Measurements from ENCODE around the gene SIPA1L3. TPM values are rescaled to one million over a fixed set of nuclear protein-coding genes. Genes with fewer than 3 reads are reported as not detected.

SIPA1L3 gene
- total and polyA plus RNA-seq, 10 of the 15 experiments (the other 5 are each of a cell fraction or from before 2014, with no cell fraction given), result 0.24 to 66.2 (median 19.1) TPM

DNA sequence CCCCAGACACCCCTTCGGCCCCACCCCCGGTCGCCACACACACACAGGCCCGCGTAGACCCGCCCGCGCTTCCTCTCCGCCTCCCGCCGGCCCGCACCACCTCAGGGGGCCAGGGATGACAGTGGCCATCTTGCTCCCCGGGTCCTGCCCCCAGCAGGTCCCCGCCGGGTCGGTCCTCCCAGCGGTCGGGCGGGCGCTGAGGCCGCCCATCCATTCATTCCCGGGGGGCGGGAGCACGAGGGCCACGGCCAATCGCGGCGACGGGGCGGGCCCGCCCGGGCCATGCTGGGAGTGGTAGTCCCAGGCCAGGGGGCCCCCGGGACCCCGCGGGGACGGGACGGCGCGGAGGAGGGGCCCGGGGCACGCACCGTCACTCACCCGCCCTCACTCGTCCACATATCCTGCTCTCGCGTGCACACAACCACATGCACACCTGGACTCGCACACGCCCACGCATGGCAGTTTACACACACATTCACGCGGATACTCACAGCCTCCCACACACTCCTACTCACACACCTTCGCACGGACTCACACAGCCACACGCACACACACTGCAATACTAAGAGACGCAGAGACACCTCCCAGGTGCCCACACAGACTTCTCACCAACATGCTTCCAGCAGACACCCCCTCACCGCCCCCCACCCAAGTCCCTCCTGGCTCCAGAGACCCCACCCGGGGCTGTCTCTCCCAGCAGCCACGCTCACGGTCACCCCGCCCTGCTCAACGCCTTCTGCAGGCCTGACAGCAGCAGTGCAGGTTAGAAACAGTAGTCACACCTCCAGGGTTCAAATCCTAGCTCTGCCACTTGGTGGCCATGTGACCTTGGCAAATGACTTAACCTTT is 317.2 kb downstream of the SIPA1L3 start, which contains the start of gene DPF1 (continued):
- TF ChIP-seq, protein P1, sequence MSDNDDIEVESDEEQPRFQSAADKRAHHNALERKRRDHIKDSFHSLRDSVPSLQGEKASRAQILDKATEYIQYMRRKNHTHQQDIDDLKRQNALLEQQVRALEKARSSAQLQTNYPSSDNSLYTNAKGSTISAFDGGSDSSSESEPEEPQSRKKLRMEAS (IDR thresholded peaks at IDR 0.05; ENCODE audit: low read depth, low read length), result no peak; the same call in 1 of the 2 replicates
- TF ChIP-seq NRF1 (conservative IDR thresholded peaks at IDR 0.05; ENCODE audit: low read depth, low read length) (no peak), NKRF (conservative IDR thresholded peaks at IDR 0.05) (0 out of 2 replicates have a peak, but pooled peaks have one; percentile 29), CBFB (IDR thresholded peaks at IDR 0.05; ENCODE audit: low read depth) (no peak), ZSCAN29 (IDR thresholded peaks at IDR 0.05) (peak; percentile 64; the same call in 1 of the 2 replicates), NR2F1 (conservative IDR thresholded peaks at IDR 0.05) (0 out of 2 replicates have a peak, but pooled peaks have one; percentile 39), MTA2 (IDR thresholded peaks at IDR 0.05; ENCODE audit: low read depth) (peak; percentile 42), SP1 (IDR thresholded peaks at IDR 0.05; ENCODE audit: low read depth, low read length) (peak; percentile 93), JUND (IDR thresholded peaks at IDR 0.05; ENCODE audit: low read depth, low read length) (no peak), POLR2AphosphoS2 (IDR thresholded peaks at IDR 0.05; ENCODE audit: low read depth, low read length) (no peak), EGR1 (IDR thresholded peaks at IDR 0.05; ENCODE audit: borderline replicate concordance in 1 of 2, low read depth in 2 of 2, low read length in 2 of 2) (peak; percentile 90 to 98), MYB (IDR thresholded peaks at IDR 0.05; ENCODE audit: borderline replicate concordance, low read depth, low read length) (no peak), SUZ12 (IDR thresholded peaks at IDR 0.05; ENCODE audit: unreplicated experiment) (no peak), NFYA (IDR thresholded peaks at IDR 0.05; ENCODE audit: borderline replicate concordance, low read depth, low read length) (no peak), SIN3A (IDR thresholded peaks at IDR 0.05; ENCODE audit: low read depth, low read length) (no peak), PKNOX1 (IDR thresholded peaks at IDR 0.05) (peak; percentile 89), RAD21 (IDR thresholded peaks at IDR 0.05; ENCODE audit: insufficient read depth, low read depth, low read length) (0 out of 2 replicates have a peak, but pooled peaks have one; percentile 19), GABPA (IDR thresholded peaks at IDR 0.05; ENCODE audit: low read depth) (no peak), POLR2AphosphoS5 (IDR thresholded peaks at IDR 0.05; ENCODE audit: low read length) (no peak), ZNF384 (IDR thresholded peaks at IDR 0.05; ENCODE audit: borderline replicate concordance, low read depth, low read length) (no peak), GATAD2B (conservative IDR thresholded peaks at IDR 0.05; ENCODE audit: low read depth) (peak; percentile 76)
- TF ChIP-seq, protein P2, sequence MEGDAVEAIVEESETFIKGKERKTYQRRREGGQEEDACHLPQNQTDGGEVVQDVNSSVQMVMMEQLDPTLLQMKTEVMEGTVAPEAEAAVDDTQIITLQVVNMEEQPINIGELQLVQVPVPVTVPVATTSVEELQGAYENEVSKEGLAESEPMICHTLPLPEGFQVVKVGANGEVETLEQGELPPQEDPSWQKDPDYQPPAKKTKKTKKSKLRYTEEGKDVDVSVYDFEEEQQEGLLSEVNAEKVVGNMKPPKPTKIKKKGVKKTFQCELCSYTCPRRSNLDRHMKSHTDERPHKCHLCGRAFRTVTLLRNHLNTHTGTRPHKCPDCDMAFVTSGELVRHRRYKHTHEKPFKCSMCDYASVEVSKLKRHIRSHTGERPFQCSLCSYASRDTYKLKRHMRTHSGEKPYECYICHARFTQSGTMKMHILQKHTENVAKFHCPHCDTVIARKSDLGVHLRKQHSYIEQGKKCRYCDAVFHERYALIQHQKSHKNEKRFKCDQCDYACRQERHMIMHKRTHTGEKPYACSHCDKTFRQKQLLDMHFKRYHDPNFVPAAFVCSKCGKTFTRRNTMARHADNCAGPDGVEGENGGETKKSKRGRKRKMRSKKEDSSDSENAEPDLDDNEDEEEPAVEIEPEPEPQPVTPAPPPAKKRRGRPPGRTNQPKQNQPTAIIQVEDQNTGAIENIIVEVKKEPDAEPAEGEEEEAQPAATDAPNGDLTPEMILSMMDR (IDR thresholded peaks at IDR 0.05 in 2 of 3, conservative IDR thresholded peaks at IDR 0.05 in 1 of 3; ENCODE audit: control insufficient read depth in 2 of 3, extremely low read depth in 1 of 3, insufficient read depth in 1 of 3, low read depth in 3 of 3, low read length in 3 of 3), result peak; percentile 28 to 42 (median 39); a peak in 4 of 6 replicates

Data from GM12878 (cell line).